Activated T-cell treated with anti-CD3 and anti-CD28 coated beads, Interleukin-2, amount 50 U/mL, for 4 hours (primary cell): ENCODE results near the gene GNG2. TPM values are rescaled to one million over a fixed set of nuclear protein-coding genes. Genes with fewer than 3 reads are reported as not detected.

Source experiments
- ATAC-seq, 2 donors: fragments of 200-7000 bp; cut with Tn5 transposase; one replicate each; pipeline ENCODE4 v1.10.0; 2021
- DNase-seq: peaks from one replicate; pipeline ENCODE4 v3.0.0-alpha.2; 2020
- H3K27me3 Mint-ChIP-seq: one replicate; pipeline ENCODE4 v1.8.0; 2021; ENCODE audit warnings: low read depth, mixed read lengths
- H3K36me3 Mint-ChIP-seq: one replicate; pipeline ENCODE4 v1.8.0; 2022; ENCODE audit warnings: mixed read lengths; ENCODE audit not compliant: insufficient read depth
- H3K4me1 Mint-ChIP-seq: one replicate; pipeline ENCODE4 v1.8.0; 2021; ENCODE audit warnings: low read depth, mixed read lengths
- H3K4me3 Mint-ChIP-seq: one replicate; pipeline ENCODE4 v1.8.0; 2021; ENCODE audit warnings: mild to moderate bottlenecking, moderate library complexity, mixed read lengths
- H3K9me3 Mint-ChIP-seq: one replicate; pipeline ENCODE4 v1.8.0; 2021; ENCODE audit warnings: mixed read lengths
- total RNA-seq, 3 donors: library from RNA; stranded (reverse); gene quantifications; one replicate each; pipeline ENCODE4 v1.2.1, GENCODE V29; 2021

The GNG2 gene
- total RNA-seq, 3 donors from 2014 or later, result 28.4 to 47.3 (median 42.9) TPM

DNA sequence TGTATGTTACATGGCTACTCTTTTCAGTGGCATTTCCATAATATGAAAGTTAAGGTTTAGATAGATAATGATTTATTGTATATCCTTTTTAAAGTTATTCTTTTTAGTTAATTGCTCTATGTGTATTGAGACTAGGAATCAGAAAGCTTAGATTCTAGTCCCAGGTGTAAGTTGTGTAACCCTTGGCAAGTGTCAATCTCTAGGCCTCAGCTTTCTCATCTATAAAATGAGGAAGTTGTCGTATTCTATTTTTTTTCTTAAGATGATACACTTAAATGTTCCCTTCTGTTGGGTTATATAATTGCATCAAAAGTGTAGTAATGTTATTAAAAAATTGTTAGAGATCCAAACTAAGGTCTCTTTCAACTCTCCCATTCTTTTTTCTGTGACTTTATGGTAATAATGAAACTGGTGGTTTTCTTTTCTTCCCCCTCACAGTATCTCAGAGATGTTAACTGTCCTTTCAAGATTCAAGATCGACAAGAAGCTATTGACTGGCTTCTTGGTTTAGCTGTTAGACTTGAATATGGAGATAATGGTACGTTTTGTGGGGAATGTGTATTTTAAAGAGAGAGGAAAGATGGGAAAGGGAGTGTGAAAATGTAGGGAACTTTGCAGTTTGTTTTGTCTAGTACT is 133.0 kb downstream of the GNG2 start:
- ATAC-seq (no peak), DNase-seq (no peak)
- Mint-ChIP-seq H3K36me3 (peaks cover 36% of the 10 kb centered on the region), H3K27me3 (no peaks in the 10 kb centered on the region), H3K4me1 (peaks cover 45% of the 10 kb centered on the region), H3K9me3 (no peaks in the 10 kb centered on the region), H3K4me3 (no peak overlapping the region)

DNA sequence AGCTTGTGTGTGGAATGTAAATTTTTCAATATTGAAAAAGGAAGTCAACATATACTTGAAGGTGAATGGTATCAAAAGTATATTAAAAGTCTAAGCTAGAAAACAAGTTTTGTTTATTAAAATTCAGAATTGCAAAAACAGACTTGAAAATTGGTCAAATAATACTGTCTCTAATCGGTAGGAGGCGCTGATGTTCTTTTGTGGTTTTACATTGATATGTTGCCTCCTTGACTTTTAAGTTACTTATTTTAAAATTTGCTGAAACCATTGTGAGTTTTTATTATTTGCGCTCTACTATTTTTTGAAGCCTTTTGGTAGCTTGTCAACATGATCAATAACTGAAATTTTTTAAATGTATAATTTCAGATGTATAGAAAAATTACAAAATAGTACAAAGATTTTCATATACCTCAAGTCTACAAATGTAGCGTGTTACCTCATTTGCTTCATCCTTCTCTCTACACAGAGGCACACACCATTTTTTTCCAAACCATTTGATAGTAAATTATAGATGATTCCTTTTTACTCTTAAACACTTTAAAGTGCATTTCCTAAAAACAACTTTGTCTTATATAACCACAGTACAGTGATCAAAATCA is 135.8 kb downstream of the GNG2 start:
- H3K4me3 Mint-ChIP-seq, result no peak overlapping the region
- no peak for ATAC-seq
- H3K27me3 Mint-ChIP-seq, result no peaks in the 10 kb centered on the region
- H3K9me3 Mint-ChIP-seq, result no peaks in the 10 kb centered on the region
- H3K36me3 Mint-ChIP-seq, result peaks cover 47% of the 10 kb centered on the region
- DNase-seq, result no peak
- H3K4me1 Mint-ChIP-seq, result peaks cover 30% of the 10 kb centered on the region

DNA sequence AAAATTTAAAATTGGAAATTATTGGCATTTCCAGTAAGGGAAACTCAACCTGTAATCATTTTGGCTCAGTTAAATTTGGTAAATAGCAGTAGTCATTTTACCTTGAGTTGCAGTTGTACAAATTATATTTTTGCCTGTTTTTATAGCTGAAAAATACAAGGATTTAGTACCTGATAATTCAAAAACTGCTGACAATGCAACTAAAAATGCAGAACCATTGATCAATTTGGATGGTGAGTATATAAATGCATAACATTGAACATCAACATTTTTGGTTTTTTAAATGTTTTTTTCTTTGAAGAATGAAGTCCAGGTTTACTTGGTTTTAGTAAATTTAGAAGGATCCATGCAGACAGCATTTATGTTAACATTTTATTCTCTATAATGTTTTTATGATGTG is 137.9 kb downstream of the GNG2 start:
- H3K4me3 Mint-ChIP-seq, result no peak overlapping the region
- H3K27me3 Mint-ChIP-seq, result no peaks in the 10 kb centered on the region
- H3K36me3 Mint-ChIP-seq, result peaks cover 57% of the 10 kb centered on the region
- H3K9me3 Mint-ChIP-seq, result no peaks in the 10 kb centered on the region
- ATAC-seq (no peak), DNase-seq (no peak)
- peaks cover 19% of the 10 kb centered on the region for H3K4me1 Mint-ChIP-seq

DNA sequence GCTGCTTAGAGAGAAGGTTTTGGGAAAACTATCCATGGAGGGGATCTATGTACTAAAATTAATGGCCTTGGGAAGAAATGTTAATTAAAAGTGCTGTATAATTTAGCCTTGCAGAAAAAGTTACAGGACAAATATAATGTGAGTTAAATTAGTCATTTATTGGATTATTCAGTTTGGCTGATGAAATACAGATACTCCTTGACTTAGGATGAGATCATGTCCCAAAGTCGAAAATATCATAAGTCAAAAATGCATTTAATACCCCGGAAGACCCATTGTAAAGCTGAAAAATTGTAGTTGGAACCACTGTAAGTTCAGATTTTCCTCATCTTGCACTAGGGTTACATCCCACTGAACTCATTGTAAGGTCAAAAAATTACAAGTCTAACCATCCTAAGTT is 138.7 kb downstream of the GNG2 start:
- H3K36me3 Mint-ChIP-seq, result peaks cover 53% of the 10 kb centered on the region
- peaks cover 13% of the 10 kb centered on the region for H3K4me1 Mint-ChIP-seq
- DNase-seq, result no peak
- H3K9me3 Mint-ChIP-seq, result no peaks in the 10 kb centered on the region
- no peak overlapping the region for H3K4me3 Mint-ChIP-seq
- no peak for ATAC-seq
- no peaks in the 10 kb centered on the region for H3K27me3 Mint-ChIP-seq

DNA sequence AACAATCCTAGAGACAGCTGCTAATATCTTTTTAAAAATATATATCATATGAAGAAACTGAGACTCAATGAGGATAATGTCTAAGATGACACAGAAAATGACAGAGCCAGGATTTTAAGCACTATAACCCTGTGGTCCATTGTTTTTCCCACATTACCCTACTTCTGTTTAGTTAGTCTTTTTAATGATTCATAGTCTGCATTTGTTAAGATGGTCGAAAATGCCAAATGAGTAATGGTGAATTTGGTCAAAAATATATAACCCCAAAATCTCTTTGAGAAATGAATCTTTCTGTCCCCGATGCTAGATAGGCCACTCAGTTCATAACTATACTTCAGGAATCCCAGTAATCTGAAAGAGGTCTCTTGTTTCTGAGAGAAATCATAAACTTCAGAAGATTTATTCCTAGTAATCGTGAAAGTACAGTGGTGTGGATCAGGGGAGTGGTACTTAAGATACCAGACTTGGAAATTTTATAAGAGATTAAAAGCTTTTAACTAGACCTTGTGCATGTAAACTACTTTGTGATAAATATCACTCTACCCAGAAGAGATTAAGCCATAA is 139.7 kb downstream of the GNG2 start:
- H3K4me3 Mint-ChIP-seq, result no peak overlapping the region
- no peak for DNase-seq
- no peaks in the 10 kb centered on the region for H3K27me3 Mint-ChIP-seq
- H3K36me3 Mint-ChIP-seq, result peaks cover 55% of the 10 kb centered on the region
- H3K9me3 Mint-ChIP-seq, result no peaks in the 10 kb centered on the region
- peaks cover 7% of the 10 kb centered on the region for H3K4me1 Mint-ChIP-seq
- no peak for ATAC-seq

DNA sequence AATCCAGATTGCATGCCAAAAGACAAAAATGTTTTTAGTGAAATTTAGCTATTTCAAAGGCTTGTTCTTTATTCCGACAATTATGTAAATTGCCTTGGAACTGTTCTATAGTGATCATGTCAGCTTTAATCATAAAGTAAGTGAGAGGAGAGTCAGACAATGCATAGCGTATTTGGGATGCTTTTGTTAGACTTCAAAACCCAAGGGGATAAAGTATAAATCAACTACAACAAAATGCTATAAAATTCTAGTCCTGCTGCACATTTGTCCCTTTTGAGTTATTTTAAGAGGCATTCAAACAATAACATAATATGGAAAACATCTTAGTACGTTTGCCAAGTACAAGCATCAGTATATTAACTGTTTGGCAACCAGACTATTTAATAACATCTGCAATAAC is 140.3 kb downstream of the GNG2 start:
- H3K4me3 Mint-ChIP-seq, result no peak overlapping the region
- no peaks in the 10 kb centered on the region for H3K9me3 Mint-ChIP-seq
- DNase-seq (no peak), ATAC-seq (no peak)
- peaks cover 4% of the 10 kb centered on the region for H3K4me1 Mint-ChIP-seq
- H3K36me3 Mint-ChIP-seq, result peaks cover 57% of the 10 kb centered on the region
- no peaks in the 10 kb centered on the region for H3K27me3 Mint-ChIP-seq

DNA sequence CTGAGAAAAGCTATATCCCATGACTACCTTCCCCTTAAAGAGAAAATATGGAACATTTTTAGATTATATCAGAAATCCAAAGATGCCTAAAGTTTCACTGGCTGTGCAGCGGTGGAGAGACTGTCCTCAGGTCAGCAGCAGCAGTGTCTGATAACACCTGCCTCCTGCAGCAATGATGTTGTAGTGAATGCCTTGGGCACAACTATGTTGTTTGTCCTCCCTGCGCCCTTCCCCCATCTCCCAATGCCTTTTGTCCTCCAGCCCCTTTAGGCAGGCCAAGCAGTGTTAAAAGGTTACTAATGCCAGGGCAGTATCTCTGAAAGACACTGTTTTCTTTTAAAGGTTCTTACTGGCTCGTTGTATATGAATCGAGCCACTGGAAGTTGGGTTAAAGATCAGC is 142.1 kb downstream of the GNG2 start:
- H3K36me3 Mint-ChIP-seq, result peaks cover 61% of the 10 kb centered on the region
- no peak for DNase-seq

DNA sequence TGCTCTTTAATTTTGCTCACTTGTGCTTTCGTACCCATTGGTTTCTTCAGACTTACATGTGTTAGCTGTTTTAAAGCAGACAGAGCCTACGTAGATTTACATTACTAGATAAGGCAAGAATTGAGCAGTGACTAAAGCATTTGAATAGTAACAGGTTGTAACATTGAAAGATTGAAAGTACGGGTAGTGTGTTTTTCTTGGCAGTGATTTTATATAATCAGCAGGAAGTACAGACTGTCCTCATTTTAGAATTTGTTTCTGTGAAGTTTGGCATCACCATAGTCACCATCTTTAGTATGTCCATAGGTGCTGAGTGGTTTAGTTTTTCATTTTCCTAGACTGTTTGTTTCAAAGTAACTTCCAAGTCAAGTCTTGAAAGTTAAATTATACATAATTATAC is 142.9 kb downstream of the GNG2 start:
- no peak for DNase-seq
- ATAC-seq, result no peak
- no peaks in the 10 kb centered on the region for H3K9me3 Mint-ChIP-seq
- no peaks in the 10 kb centered on the region for H3K27me3 Mint-ChIP-seq
- H3K4me3 Mint-ChIP-seq, result no peak overlapping the region
- no peaks in the 10 kb centered on the region for H3K4me1 Mint-ChIP-seq
- peaks cover 67% of the 10 kb centered on the region for H3K36me3 Mint-ChIP-seq

More for the DNA sequence above, 142.1 kb downstream of the GNG2 start:
- Mint-ChIP-seq H3K9me3 (no peaks in the 10 kb centered on the region), H3K4me1 (no peaks in the 10 kb centered on the region), H3K27me3 (no peaks in the 10 kb centered on the region), H3K4me3 (no peak overlapping the region)
- ATAC-seq, result no peak

DNA sequence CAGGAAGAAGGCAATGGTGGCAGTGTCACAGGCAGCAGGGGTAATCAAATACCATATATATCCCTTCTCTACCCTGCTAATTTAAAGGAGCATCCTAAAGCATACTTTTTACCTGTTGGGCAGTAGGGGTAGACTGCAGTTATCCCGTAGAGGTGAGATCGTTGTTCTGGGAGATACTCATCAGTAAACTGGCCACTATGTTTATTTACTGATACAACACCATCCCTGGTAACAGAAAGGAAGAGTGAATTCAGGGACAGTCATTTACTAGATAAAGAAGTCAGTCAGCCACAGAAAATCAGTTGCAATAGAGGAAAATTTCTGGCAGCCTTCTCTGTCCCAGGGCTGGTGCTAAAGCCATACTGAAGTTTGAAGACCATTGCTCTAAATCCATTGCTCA is 145.2 kb downstream of the GNG2 start:
- H3K9me3 Mint-ChIP-seq, result no peaks in the 10 kb centered on the region

DNA sequence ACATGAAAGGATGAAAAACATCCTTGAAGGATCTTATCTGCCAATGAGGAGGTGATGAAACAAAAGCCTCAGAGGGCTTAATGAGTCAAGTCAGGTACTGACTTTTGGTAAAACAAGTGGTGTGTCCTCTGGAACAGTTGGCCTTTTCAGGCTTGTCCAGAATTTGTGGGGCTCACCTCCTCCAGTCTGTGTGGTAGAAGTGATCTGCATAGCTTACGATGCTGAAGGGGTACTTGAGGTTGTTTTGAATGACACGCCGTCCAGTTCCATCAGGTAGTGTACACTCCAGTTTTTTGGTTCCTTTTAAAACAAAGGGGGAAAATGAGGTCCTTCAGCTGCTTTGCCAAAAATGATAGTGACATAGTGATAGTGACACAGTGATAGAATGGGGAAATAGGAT is 145.9 kb downstream of the GNG2 start:
- Mint-ChIP-seq H3K4me3 (no peak overlapping the region), H3K36me3 (peaks cover 70% of the 10 kb centered on the region), H3K27me3 (no peaks in the 10 kb centered on the region), H3K9me3 (no peaks in the 10 kb centered on the region), H3K4me1 (no peaks in the 10 kb centered on the region)
- DNase-seq (no peak), ATAC-seq (no peak)

More for the DNA sequence above, 145.2 kb downstream of the GNG2 start:
- Mint-ChIP-seq H3K36me3 (peaks cover 66% of the 10 kb centered on the region), H3K4me1 (no peaks in the 10 kb centered on the region), H3K27me3 (no peaks in the 10 kb centered on the region), H3K4me3 (no peak overlapping the region)
- DNase-seq, result no peak
- no peak for ATAC-seq

DNA sequence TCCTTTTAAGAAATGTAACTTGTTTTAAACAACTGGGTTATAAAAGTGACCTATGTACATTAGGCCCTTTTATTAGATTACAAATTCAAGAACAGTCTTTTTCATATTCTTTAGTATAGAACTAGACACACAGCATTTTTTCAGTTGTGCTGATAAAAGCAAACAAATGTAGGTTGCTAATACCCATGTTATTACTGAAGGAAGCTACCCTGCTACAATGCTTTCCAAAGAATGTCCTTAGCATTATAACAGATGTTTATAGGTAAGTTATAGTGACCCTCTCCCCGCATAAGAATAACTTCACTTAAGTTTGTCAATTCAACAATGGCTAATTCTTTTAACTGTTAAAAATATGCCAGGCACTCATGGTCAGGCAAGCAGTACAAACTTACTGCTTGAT is 146.8 kb downstream of the GNG2 start:
- no peak for ATAC-seq
- Mint-ChIP-seq H3K9me3 (no peaks in the 10 kb centered on the region), H3K27me3 (no peaks in the 10 kb centered on the region), H3K36me3 (peaks cover 66% of the 10 kb centered on the region), H3K4me3 (no peak overlapping the region), H3K4me1 (no peaks in the 10 kb centered on the region)
- no peak for DNase-seq

DNA sequence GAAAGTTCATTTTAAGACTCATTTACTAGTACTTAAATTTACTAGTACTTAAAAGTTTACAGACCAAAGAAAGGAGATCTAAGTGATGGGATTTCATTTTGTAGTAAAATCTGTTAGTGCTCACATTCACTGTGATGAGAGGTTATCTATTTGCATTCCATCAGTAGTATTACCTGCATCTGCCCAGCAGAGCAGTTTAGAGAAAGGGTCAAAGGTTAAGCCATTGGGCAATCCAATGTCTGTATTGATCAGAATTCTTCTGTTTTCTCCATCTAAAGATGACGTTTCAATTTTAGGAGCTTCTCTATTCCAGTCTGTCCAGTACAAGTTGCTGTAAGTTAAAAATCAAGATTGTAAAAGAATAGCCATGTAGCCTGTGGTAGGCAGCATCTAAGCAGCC is 147.2 kb downstream of the GNG2 start:
- Mint-ChIP-seq H3K36me3 (peaks cover 61% of the 10 kb centered on the region), H3K9me3 (no peaks in the 10 kb centered on the region), H3K4me1 (no peaks in the 10 kb centered on the region), H3K4me3 (no peak overlapping the region), H3K27me3 (no peaks in the 10 kb centered on the region)
- DNase-seq (no peak), ATAC-seq (no peak)

DNA sequence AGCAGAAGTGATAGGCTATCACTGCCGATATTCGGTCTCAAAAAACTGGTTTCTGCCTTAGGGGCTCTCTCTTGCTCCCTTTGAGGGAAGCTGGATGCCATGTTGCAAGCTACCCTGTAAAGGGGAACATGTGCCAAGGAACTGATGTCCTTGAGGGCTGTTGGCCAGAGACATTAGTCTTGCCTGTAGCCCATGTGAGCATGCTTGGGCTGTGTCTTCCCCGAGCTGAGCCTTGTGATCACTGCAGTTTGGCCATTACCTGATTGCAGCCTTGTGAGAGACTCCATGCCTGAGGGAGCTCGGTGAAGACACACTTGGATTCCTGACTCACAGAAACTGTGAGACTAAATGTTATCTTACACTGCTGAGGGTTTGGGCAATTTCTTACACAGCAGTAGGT is 147.7 kb downstream of the GNG2 start:
- no peaks in the 10 kb centered on the region for H3K27me3 Mint-ChIP-seq
- peaks cover 56% of the 10 kb centered on the region for H3K36me3 Mint-ChIP-seq
- no peak overlapping the region for H3K4me3 Mint-ChIP-seq
- no peak for ATAC-seq
- no peaks in the 10 kb centered on the region for H3K4me1 Mint-ChIP-seq
- no peaks in the 10 kb centered on the region for H3K9me3 Mint-ChIP-seq
- DNase-seq, result no peak

DNA sequence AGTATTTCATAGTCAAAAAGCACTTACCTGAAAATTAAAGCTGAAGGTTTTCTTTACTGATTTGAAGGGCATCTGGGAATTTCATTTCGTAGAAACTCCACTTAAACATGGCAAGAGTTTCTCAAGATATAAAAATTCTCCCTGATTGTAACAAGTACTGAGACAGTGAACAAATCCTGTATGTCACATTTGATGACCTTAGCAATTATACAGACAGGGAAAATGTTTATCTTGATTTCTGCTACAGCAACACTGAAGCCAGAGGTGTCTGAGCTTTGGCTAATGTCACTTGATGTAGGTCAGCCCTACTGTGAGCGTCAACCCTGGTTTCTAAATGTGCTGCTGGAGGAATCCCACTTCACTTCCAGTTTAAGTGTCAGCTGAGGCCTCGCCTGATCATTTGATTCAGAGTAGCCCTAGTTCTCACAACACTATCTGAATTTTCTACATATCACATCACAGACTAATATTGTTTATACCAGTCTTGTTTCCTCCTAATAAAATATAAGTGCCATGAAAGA is 149.8 kb downstream of the GNG2 start:
- no peaks in the 10 kb centered on the region for H3K9me3 Mint-ChIP-seq
- no peak overlapping the region for H3K4me3 Mint-ChIP-seq
- no peaks in the 10 kb centered on the region for H3K27me3 Mint-ChIP-seq
- H3K4me1 Mint-ChIP-seq, result no peaks in the 10 kb centered on the region
- H3K36me3 Mint-ChIP-seq, result peaks cover 44% of the 10 kb centered on the region
- ATAC-seq (no peak), DNase-seq (no peak)

DNA sequence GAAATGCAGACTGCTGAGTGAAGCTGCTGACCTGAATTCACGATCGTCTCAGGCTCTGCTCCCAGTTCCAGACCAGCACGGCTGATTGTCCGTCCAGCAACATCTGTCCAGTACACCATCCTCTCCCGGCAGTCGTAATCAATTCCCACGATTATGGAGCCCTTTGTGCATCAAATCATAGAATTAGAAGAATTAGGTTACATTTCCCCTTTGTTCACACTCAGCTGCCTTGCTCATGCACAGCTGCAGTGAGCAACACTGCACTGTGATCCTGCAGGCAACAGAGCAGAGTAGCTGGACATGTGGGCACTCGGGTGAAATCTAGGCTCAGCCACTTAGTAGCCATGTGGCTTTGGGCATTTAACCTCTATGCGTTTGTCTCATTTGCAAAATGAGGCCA is 151.1 kb downstream of the GNG2 start:
- Mint-ChIP-seq H3K27me3 (no peaks in the 10 kb centered on the region), H3K36me3 (peaks cover 32% of the 10 kb centered on the region), H3K4me3 (no peak overlapping the region), H3K4me1 (no peaks in the 10 kb centered on the region), H3K9me3 (no peaks in the 10 kb centered on the region)
- ATAC-seq (no peak), DNase-seq (no peak)
